HepG2 (cell line): ENCODE data around the gene VPS25.

ENCODE experiments used
- HOXA7 ChIP-seq: sonication (generic); formaldehyde crosslinking; IDR thresholded peaks from 2 replicates; pipeline ENCODE4 v1.8.1; 2022; ENCODE audit warnings: mild to moderate bottlenecking, missing genetic modification reagents, moderate library complexity
- MAFF ChIP-seq: IDR thresholded peaks from 2 replicates; pipeline ENCODE4 v1.6.1; 2011; ENCODE audit warnings: low read depth, low read length, improper control_type of control experiment
- POLR2AphosphoS5 ChIP-seq: IDR thresholded peaks from 2 replicates; pipeline ENCODE4 v1.6.1; 2012; ENCODE audit warnings: low read depth, low read length
- PRMT3 ChIP-seq: sonication (generic); formaldehyde crosslinking; IDR thresholded peaks from 2 replicates; pipeline ENCODE4 v1.8.1; 2022; ENCODE audit warnings: low read depth, mild to moderate bottlenecking, moderate library complexity, missing genetic modification reagents, borderline replicate concordance
- TAF1 ChIP-seq: sonication (generic); formaldehyde crosslinking; IDR thresholded peaks from 2 replicates; pipeline ENCODE4 v1.4.0; 2020; ENCODE audit warnings: missing genetic modification reagents
- TSC22D2 ChIP-seq: sonication (generic); formaldehyde crosslinking; IDR thresholded peaks from 2 replicates; pipeline ENCODE4 v1.5.1; 2020; ENCODE audit warnings: missing genetic modification reagents, mild to moderate bottlenecking, borderline replicate concordance
- ZFP90 ChIP-seq: sonication (generic); formaldehyde crosslinking; IDR thresholded peaks from 2 replicates; pipeline ENCODE4 v1.8.0; 2022; ENCODE audit warnings: missing genetic modification reagents, mild to moderate bottlenecking, inconsistent platforms, borderline replicate concordance
- ZMYM2 ChIP-seq: sonication (generic); formaldehyde crosslinking; IDR thresholded peaks from 2 replicates; pipeline ENCODE4 v1.8.0; 2022; ENCODE audit warnings: mild to moderate bottlenecking, missing genetic modification reagents
- ZNF253 ChIP-seq: sonication (generic); formaldehyde crosslinking; IDR thresholded peaks from 2 replicates; pipeline ENCODE4 v1.8.0; 2022; ENCODE audit warnings: mild to moderate bottlenecking, missing genetic modification reagents, borderline replicate concordance
- ZNF569 ChIP-seq: sonication (generic); formaldehyde crosslinking; IDR thresholded peaks from 2 replicates; pipeline ENCODE4 v1.5.0; 2020; ENCODE audit warnings: mild to moderate bottlenecking, missing genetic modification reagents, moderate library complexity, borderline replicate concordance
- TF ChIP-seq, protein P1 (sequence below): sonication (generic); formaldehyde crosslinking; IDR thresholded peaks from 2 replicates; pipeline ENCODE4 v1.5.0; 2020; ENCODE audit warnings: mild to moderate bottlenecking, missing genetic modification reagents, moderate library complexity

DNA sequence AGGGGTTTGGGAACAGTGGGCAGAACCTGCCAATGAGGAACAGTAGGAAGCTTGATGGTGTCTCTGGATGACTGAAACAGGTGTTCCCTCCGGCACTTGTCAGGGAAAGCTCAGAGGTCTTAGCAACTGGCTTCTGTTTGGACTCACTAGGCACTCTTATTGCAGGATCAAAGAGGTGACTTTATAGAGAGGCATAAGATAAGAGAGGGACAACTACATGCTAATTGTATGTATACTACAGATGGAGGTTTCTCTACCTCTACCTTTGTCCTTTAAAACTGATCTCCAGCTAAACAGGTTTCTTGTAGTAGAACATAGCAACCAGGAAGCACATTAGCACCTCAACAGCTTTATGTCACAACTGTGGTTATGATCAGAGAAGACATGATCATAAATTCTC, 33.0 kb downstream of the VPS25 start:
- no peak for TF ChIP-seq PRMT3
- no peak for TF ChIP-seq ZNF253 (CRISPR knock-in tag)
- no peak for TF ChIP-seq ZFP90 (CRISPR knock-in tag)
- no peak for TF ChIP-seq TAF1
- no peak for TF ChIP-seq MAFF
- no peak for TF ChIP-seq ZNF569
- TF ChIP-seq POLR2AphosphoS5, result no peak
- no peak for TF ChIP-seq ZMYM2 (CRISPR knock-in tag)
- no peak for TF ChIP-seq HOXA7 (CRISPR knock-in tag)
- TF ChIP-seq, protein P1, sequence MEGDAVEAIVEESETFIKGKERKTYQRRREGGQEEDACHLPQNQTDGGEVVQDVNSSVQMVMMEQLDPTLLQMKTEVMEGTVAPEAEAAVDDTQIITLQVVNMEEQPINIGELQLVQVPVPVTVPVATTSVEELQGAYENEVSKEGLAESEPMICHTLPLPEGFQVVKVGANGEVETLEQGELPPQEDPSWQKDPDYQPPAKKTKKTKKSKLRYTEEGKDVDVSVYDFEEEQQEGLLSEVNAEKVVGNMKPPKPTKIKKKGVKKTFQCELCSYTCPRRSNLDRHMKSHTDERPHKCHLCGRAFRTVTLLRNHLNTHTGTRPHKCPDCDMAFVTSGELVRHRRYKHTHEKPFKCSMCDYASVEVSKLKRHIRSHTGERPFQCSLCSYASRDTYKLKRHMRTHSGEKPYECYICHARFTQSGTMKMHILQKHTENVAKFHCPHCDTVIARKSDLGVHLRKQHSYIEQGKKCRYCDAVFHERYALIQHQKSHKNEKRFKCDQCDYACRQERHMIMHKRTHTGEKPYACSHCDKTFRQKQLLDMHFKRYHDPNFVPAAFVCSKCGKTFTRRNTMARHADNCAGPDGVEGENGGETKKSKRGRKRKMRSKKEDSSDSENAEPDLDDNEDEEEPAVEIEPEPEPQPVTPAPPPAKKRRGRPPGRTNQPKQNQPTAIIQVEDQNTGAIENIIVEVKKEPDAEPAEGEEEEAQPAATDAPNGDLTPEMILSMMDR (CRISPR knock-in tag), result no peak
- no peak for TF ChIP-seq TSC22D2 (CRISPR knock-in tag)
